Gastroesophageal sphincter (tissue), 4 donors: Measurements from ENCODE around the gene LONRF2. TPM values are rescaled to one million over a fixed set of nuclear protein-coding genes. Genes with fewer than 3 reads are reported as not detected.

Experiments used
- ATAC-seq: fragments of 150-250 bp; one replicate; pipeline ENCODE4 v1.9.1; 2016; ENCODE audit warnings: mild to moderate bottlenecking, moderate library complexity
- H3K27ac ChIP-seq, 4 donors: fragments of 200-600 bp; sonication (generic) in 3 of 4; 1 replicate in 3 of 4; 2 replicates in 1 of 4; pipeline ENCODE4 v1.5.1; 2016 to 2019
- H3K27me3 ChIP-seq: fragments of 200-600 bp; sonication (generic); one replicate; pipeline ENCODE4 v1.5.1; 2019
- H3K36me3 ChIP-seq, 2 donors: fragments of 200-600 bp; sonication (generic); one replicate each; pipeline ENCODE4 v1.5.1; 2019; ENCODE audit warnings: control low read depth in 1 of 2
- H3K4me1 ChIP-seq, 3 donors: fragments of 200-600 bp; sonication (generic); 1 replicate in 2 of 3; 2 replicates in 1 of 3; pipeline ENCODE4 v1.5.1; 2016 to 2019; ENCODE audit warnings: control low read depth in 2 of 3
- H3K4me3 ChIP-seq, 2 donors: fragments of 200-600 bp; sonication (generic); one replicate each; pipeline ENCODE4 v1.5.1; 2019; ENCODE audit warnings: mild to moderate bottlenecking in 1 of 2, moderate library complexity in 1 of 2
- H3K9me3 ChIP-seq, 3 donors: fragments of 200-600 bp; sonication (generic); one replicate each; pipeline ENCODE4 v1.5.1; 2017 to 2019; ENCODE audit warnings: control low read depth in 2 of 3
- EP300 ChIP-seq: sonication (generic); formaldehyde crosslinking; IDR thresholded peaks from one replicate; pipeline ENCODE4 v1.6.1; 2017; ENCODE audit warnings: antibody characterized with exemption, mild to moderate bottlenecking
- POLR2A ChIP-seq, 2 donors: fragments of 450-650 bp; IDR thresholded peaks; one replicate each; pipeline ENCODE4 v1.6.1; 2017; ENCODE audit warnings: antibody characterized with exemption in 2 of 2, mild to moderate bottlenecking in 2 of 2, moderate library complexity in 1 of 2
- POLR2AphosphoS5 ChIP-seq: sonication (generic); formaldehyde crosslinking; IDR thresholded peaks from one replicate; pipeline ENCODE4 v1.6.1; 2017; ENCODE audit warnings: antibody characterized with exemption
- WGBS, 2 donors: methylation state at CpG; one replicate each; pipeline ENCODE4 v1.1.5; 2018; ENCODE audit warnings: low coverage in 1 of 2; 5-methylcytosine and 5-hydroxymethylcytosine counted together
- total RNA-seq, 4 donors: library from RNA; depleted of rRNA; stranded (reverse); fragments of >200 nt; gene quantifications; one replicate each; pipeline ENCODE4 v1.1.0, GENCODE V29; 2016
- TF ChIP-seq, protein P1 (sequence below), 4 experiments: fragments of 200-600 bp in 2 of 4; fragments of 450-650 bp in 2 of 4; sonication (generic) in 1 of 4; IDR thresholded peaks; one replicate each; pipeline ENCODE4 v1.5.1; 2017 to 2019; ENCODE audit warnings: antibody characterized with exemption in 4 of 4, mild to moderate bottlenecking in 2 of 4, moderate library complexity in 2 of 4

The LONRF2 gene
- total RNA-seq, 4 donors from 2014 or later: 23.8 to 74.6 (median 51.0) TPM

DNA sequence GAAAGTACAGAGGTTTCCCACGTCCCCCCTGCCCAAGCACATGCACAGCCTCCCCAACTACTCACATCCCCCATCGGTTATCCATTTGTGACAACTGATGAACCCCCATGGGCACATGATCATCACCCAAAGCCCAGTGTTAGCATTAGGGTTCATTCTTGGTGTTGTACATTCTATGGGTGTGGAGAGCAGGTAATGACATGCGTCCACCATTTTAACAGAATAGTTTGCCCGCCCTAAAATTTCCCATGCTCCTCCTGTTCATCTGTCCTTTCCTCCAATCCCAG lies 74.3 kb downstream of the LONRF2 start:
- H3K9me3 ChIP-seq: no peaks in the 10 kb centered on the region
- H3K27me3 ChIP-seq: no peaks in the 10 kb centered on the region
- no peak overlapping the region for H3K4me3 ChIP-seq
- TF ChIP-seq, protein P1, sequence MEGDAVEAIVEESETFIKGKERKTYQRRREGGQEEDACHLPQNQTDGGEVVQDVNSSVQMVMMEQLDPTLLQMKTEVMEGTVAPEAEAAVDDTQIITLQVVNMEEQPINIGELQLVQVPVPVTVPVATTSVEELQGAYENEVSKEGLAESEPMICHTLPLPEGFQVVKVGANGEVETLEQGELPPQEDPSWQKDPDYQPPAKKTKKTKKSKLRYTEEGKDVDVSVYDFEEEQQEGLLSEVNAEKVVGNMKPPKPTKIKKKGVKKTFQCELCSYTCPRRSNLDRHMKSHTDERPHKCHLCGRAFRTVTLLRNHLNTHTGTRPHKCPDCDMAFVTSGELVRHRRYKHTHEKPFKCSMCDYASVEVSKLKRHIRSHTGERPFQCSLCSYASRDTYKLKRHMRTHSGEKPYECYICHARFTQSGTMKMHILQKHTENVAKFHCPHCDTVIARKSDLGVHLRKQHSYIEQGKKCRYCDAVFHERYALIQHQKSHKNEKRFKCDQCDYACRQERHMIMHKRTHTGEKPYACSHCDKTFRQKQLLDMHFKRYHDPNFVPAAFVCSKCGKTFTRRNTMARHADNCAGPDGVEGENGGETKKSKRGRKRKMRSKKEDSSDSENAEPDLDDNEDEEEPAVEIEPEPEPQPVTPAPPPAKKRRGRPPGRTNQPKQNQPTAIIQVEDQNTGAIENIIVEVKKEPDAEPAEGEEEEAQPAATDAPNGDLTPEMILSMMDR (IDR thresholded peaks at IDR 0.05): no peak
- TF ChIP-seq POLR2A (IDR thresholded peaks at IDR 0.05): no peak
- TF ChIP-seq POLR2AphosphoS5: no peak
- TF ChIP-seq EP300: no peak
- H3K4me1 ChIP-seq: peaks cover 0 to 5% (median 0%) of the 10 kb centered on the region in 3 donors
- no peaks in the 10 kb centered on the region for H3K36me3 ChIP-seq
- no peak overlapping the region for H3K27ac ChIP-seq
- 83 to 100% methylated on average over 2 to 3 of the region's 4 CpGs for WGBS, 2 donors
- no peak for ATAC-seq

DNA sequence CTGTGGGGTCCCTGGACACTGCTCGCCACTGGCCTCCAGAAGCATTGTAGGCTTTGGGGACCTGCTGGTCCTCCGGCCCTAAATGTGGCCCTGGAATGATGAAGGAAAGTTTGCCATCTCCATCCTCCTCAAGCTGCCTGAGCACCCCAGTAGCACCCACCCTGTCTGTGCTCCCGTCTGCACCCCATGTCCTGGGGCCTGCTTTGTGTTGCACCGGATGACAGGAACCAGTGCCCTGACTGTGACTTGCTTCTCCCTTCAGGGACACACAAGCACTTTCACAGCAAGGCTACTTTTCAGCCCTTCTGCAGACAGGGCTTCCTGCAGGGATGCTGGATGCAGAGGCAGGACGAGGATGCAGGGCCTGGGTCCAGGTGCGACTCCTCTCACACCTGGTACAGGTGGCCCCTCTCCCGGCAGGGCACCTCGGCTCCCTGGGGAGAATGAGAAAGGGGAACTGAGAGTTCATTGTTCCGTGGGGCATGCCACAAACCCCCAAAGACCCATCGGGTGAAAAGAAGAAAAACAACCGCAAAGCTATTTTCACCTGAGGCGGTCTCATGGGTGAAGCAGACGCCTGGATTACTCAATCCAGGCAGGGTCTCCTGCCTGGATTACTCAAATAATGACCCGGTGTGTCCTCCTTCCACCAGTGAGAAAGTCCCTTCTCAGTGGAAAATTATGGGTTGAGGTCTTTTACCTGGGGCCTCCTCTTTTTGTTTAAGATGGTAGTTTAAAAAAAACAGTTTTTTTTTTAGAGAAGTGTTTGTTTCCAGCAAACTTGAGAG lies 74.9 kb downstream of the LONRF2 start:
- peaks cover 0 to 7% (median 0%) of the 10 kb centered on the region in 3 donors for H3K4me1 ChIP-seq
- H3K9me3 ChIP-seq: no peaks in the 10 kb centered on the region
- WGBS, 2 donors: 83 to 89% methylated on average over 2 to 5 of the region's 14 CpGs
- no peaks in the 10 kb centered on the region for H3K36me3 ChIP-seq
- H3K4me3 ChIP-seq: no peak overlapping the region
- H3K27me3 ChIP-seq: no peaks in the 10 kb centered on the region
- TF ChIP-seq, protein P1 (IDR thresholded peaks at IDR 0.05): no peak
- TF ChIP-seq POLR2AphosphoS5 (no peak), EP300 (no peak), POLR2A (IDR thresholded peaks at IDR 0.05) (no peak)
- no peak for ATAC-seq
- H3K27ac ChIP-seq: no peak overlapping the region

DNA sequence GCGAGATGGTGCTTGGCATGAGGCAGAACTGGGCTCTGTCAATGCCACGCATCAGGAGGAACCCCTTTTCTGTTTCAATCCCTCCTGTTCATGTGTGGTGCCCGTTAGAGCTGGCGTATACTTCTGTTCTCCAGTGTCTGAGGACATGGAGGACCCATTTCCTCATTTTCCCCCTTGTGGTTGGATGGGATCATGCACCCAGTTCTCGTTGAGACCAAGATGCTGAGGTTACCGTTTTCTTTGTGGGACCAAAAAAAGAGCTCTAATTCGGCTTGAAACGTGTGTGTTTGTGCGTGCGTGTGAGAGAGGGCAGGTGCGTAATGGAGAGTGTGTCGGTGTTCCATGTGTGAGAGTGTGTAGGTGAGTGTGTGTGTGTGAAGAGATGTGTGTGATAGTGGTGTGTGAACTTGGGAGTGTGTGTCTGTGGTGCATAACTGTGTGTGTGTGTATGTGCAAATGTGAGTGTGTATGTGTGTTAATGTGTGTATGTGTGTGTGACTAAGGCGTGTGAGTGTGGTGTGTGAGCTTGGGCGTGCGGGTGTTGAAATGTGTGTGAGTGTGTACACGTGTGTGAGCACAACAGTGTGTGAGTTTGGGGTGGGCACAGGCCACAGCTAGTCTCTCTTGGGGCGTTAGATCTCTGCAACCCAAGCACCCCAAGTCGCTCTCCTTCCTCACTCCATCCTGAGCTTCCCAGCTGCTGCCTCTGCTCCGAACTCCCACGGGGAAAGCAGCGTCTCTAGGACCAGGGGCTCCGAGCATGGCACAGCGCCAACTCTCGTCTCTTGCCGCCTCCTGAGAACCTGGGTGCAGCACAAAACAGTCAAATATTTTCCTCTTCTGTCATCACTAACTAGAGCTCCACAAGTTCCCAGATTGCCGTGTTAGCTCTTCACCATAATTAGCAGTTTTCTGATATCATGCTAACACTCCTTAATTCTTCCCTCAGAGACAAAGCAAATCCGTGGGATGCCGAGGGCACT lies 75.8 kb downstream of the LONRF2 start:
- no peak for TF ChIP-seq POLR2AphosphoS5
- TF ChIP-seq, protein P1 (IDR thresholded peaks at IDR 0.05): peak in 3 of 4 experiments; percentile 34 to 37 (median 36)
- ATAC-seq: no peak
- no peak overlapping the region for H3K27ac ChIP-seq
- H3K36me3 ChIP-seq: no peaks in the 10 kb centered on the region
- H3K4me1 ChIP-seq: peaks cover 0 to 12% (median 0%) of the 10 kb centered on the region in 3 donors
- no peaks in the 10 kb centered on the region for H3K27me3 ChIP-seq
- no peak overlapping the region for H3K4me3 ChIP-seq
- no peaks in the 10 kb centered on the region for H3K9me3 ChIP-seq
- WGBS, 2 donors: 62 to 78% methylated on average over 14 to 16 of the region's 28 CpGs

DNA sequence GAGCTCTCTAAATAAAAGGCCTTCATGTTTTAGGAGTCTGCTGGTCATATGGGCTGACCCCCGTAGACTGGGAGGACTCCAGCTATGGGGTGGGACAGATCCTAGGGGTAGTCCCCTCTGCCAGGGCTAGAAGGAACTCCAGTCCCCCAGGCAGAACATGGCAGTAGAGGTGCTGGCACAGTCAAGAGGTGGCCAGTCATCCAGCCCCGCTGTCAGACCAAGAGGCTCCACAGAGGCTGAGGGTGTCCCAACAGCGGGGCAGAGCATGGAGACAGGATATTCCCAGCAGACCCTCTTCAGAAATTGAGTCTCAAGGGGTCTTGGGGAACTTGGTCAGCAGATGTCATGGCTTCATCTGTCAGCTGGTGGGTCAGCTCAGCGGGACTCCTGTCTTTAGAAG lies 76.6 kb downstream of the LONRF2 start:
- no peaks in the 10 kb centered on the region for H3K9me3 ChIP-seq
- H3K27me3 ChIP-seq: no peaks in the 10 kb centered on the region
- H3K27ac ChIP-seq: no peak overlapping the region
- TF ChIP-seq EP300: no peak
- TF ChIP-seq, protein P1 (IDR thresholded peaks at IDR 0.05): no peak
- no peak for TF ChIP-seq POLR2AphosphoS5
- no peak for TF ChIP-seq POLR2A (IDR thresholded peaks at IDR 0.05)
- no peaks in the 10 kb centered on the region for H3K36me3 ChIP-seq
- ATAC-seq: no peak
- H3K4me3 ChIP-seq: no peak overlapping the region
- no CpG with 5 or more reads among the region's 4 CpGs for WGBS, 2 donors
- H3K4me1 ChIP-seq: peaks cover 0 to 12% (median 0%) of the 10 kb centered on the region in 3 donors
